HepG2 (cell line): ENCODE results near the gene N4BP2. TPM values are rescaled to one million over a fixed set of nuclear protein-coding genes. Genes with fewer than 3 reads are reported as not detected.
"Not testable (repeated sequence)": the region's sequence is repeated elsewhere in the genome, so short reads cannot be mapped to it uniquely, and the experiment has no call there.

Experiments used
- ATAC-seq: fragments of 200-7000 bp; cut with Tn5 transposase; 3 replicates; pipeline ENCODE4 v1.9.1; 2020; ENCODE audit warnings: mild to moderate bottlenecking, moderate library complexity
- BruUV-seq: library from RNA; stranded (reverse); fragments of 400-500 nt; replicated peaks from 2 replicates; lab custom pipeline; 2021; lab: Mats Ljungman, UMichigan
- CTCF ChIA-PET: fragments of 300-600 bp; formaldehyde crosslinking; extraction: SDS; loops from one replicate; lab custom pipeline; 2021; ENCODE audit warnings: low total read pairs, inconsistent platforms, low intra/inter-chr PET ratio; lab: Yijun Ruan, JAX
- POLR2A ChIA-PET: fragments of 350-600 bp; sonication (Branson Sonifier 250); formaldehyde crosslinking; loops from one replicate; lab custom pipeline; 2020; ENCODE audit warnings: antibody characterized with exemption, inconsistent platforms; lab: Yijun Ruan, JAX
- DNase-seq: peaks from one replicate; pipeline ENCODE4 v3.0.0-alpha.2; 2015; ENCODE audit warnings: low spot score
- FAIRE-seq: peaks from 3 replicates; lab custom pipeline; 2011; peaks lifted over from hg19 to GRCh38; lab: Jason Lieb, UNC
- H2AFZ ChIP-seq: one replicate; pipeline ENCODE4 v1.6.1; 2011; ENCODE audit warnings: low read length, inconsistent platforms
- H3K27ac ChIP-seq: fragments of 300-600 bp; 3 replicates; pipeline ENCODE4 v1.8.0; 2011; ENCODE audit warnings: mixed run types, mild to moderate bottlenecking, mixed read lengths, low read length, inconsistent platforms; ENCODE audit not compliant: insufficient read depth; ENCODE audit errors: extremely low read length
- H3K27me3 ChIP-seq, 2 experiments: fragments of 200-600 bp in 1 of 2; 2 replicates in 1 of 2; 3 replicates in 1 of 2; pipeline versions ENCODE4 v1.6.0 to v1.8.0; 2011; ENCODE audit warnings: low read length in 2 of 2, mild to moderate bottlenecking in 2 of 2, moderate library complexity in 2 of 2, inconsistent platforms in 1 of 2; ENCODE audit not compliant: insufficient read depth in 2 of 2, control insufficient read depth in 1 of 2
- H3K36me3 ChIP-seq, 2 experiments: fragments of 200-600 bp in 1 of 2; replicated peaks in 1 of 2; 2 replicates in 1 of 2; 3 replicates in 1 of 2; pipeline versions ENCODE4 v1.5.1 to v1.8.0; 2011; ENCODE audit warnings: low read length in 2 of 2, inconsistent platforms in 1 of 2; ENCODE audit not compliant: insufficient read depth in 2 of 2, control insufficient read depth in 1 of 2
- H3K4me1 ChIP-seq: 2 replicates; pipeline ENCODE4 v1.5.1; 2012; ENCODE audit warnings: low read length, inconsistent platforms; ENCODE audit not compliant: insufficient read depth
- H3K4me2 ChIP-seq: 2 replicates; pipeline ENCODE4 v1.6.0; 2011; ENCODE audit warnings: low read depth, low read length, inconsistent platforms
- H3K4me3 ChIP-seq, 3 experiments: fragments of 200-600 bp in 1 of 3; sonication (generic), shearing (Covaris generic) in 1 of 3; replicated peaks in 1 of 3; 2 replicates each; pipeline ENCODE4 v1.5.1; 2011 to 2016; ENCODE audit warnings: low read length in 3 of 3, inconsistent platforms in 2 of 3, low read depth in 2 of 3, mild to moderate bottlenecking in 2 of 3, control low read depth in 1 of 3, mixed read lengths in 1 of 3; ENCODE audit not compliant: insufficient read depth in 1 of 3
- H3K79me2 ChIP-seq: one replicate; pipeline ENCODE4 v1.6.1; 2011; ENCODE audit warnings: low read length, inconsistent platforms; ENCODE audit not compliant: insufficient read depth
- H3K9ac ChIP-seq: 2 replicates; pipeline ENCODE4 v1.6.0; 2011; ENCODE audit warnings: mild to moderate bottlenecking, low read depth, low read length, inconsistent platforms; ENCODE audit not compliant: insufficient read depth
- H3K9me3 ChIP-seq: 2 replicates; pipeline ENCODE4 v1.5.1; 2012; ENCODE audit warnings: mild to moderate bottlenecking, low read length
- H4K20me1 ChIP-seq: 2 replicates; pipeline ENCODE4 v1.6.0; 2011; ENCODE audit warnings: inconsistent platforms, mild to moderate bottlenecking, low read length, moderate library complexity; ENCODE audit not compliant: insufficient read depth
- WGBS: methylation state at CpG from one replicate; pipeline ENCODE4 v1.1.6; 2017; ENCODE audit warnings: low lambda C conversion rate; 5-methylcytosine and 5-hydroxymethylcytosine counted together
- in situ Hi-C: cut with HindIII; loops from 2 replicates; pipeline ENCODE4 v1.10.0; 2017; ENCODE audit warnings: low pct_unique_long_range_greater_than_20kb; ENCODE audit not compliant: extremely low pct_ligation_motif_present
- intact Hi-C: fragments of 100-400 bp; cut with micrococcal nuclease; formaldehyde crosslinking; loops from one replicate; pipeline ENCODE4 v1.10.0; 2022; ENCODE audit not compliant: unreplicated experiment
- polyA plus RNA-seq, 8 experiments: library from polyadenylated mRNA; depleted of rRNA in 3 of 8; stranded (reverse) in 7 of 8; unstranded in 1 of 8; fragments of >200 nt; fragmentation: Illumina TruSeq in 4 of 8; extraction: Trizol in 4 of 8; gene quantifications; 2 replicates each; pipeline versions ENCODE4 v1.2.1 to v1.2.3, GENCODE V29; 2011 to 2016; ENCODE audit warnings: low read depth in 4 of 8, missing spikeins in 1 of 8, mixed read lengths in 1 of 8; ENCODE audit not compliant: insufficient read depth in 1 of 8
- total RNA-seq, 5 experiments: library from RNA; depleted of rRNA; stranded (reverse); fragments of >200 nt; fragmentation: Illumina TruSeq; extraction: Trizol; gene quantifications; 2 replicates each; pipeline ENCODE4 v1.2.3, GENCODE V29; 2016; ENCODE audit warnings: low read depth in 1 of 5
- TF ChIP-seq, protein P1 (sequence below): sonication (generic); formaldehyde crosslinking; IDR thresholded peaks from 2 replicates; pipeline ENCODE4 v1.4.0; 2020; ENCODE audit warnings: mild to moderate bottlenecking, missing genetic modification reagents

Gene N4BP2
- total and polyA plus RNA-seq, 2 of the 13 experiments (the other 11 are each of a cell fraction or from before 2014, with no cell fraction given) = 5.6 to 12.9 TPM

DNA sequence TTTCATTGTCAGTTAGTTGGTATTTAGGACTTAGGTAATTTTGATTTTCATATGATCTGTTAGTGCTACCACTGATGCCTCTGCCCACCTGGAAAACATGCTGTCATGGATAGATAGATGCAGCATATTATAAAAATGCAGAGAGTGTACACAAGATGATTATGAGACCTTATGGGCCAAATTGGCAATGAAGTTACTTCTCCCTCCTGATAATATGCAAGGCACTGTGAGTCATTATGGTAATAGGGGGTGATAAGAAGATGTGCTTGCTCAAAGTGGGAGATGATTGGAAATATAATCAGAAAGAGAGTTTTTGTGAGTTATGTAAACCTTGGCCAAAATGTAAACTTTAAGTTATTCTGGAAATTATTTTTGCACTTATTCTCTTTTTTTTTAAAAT, 83.5 kb downstream of the N4BP2 start (continued):
- TF ChIP-seq, protein P1, sequence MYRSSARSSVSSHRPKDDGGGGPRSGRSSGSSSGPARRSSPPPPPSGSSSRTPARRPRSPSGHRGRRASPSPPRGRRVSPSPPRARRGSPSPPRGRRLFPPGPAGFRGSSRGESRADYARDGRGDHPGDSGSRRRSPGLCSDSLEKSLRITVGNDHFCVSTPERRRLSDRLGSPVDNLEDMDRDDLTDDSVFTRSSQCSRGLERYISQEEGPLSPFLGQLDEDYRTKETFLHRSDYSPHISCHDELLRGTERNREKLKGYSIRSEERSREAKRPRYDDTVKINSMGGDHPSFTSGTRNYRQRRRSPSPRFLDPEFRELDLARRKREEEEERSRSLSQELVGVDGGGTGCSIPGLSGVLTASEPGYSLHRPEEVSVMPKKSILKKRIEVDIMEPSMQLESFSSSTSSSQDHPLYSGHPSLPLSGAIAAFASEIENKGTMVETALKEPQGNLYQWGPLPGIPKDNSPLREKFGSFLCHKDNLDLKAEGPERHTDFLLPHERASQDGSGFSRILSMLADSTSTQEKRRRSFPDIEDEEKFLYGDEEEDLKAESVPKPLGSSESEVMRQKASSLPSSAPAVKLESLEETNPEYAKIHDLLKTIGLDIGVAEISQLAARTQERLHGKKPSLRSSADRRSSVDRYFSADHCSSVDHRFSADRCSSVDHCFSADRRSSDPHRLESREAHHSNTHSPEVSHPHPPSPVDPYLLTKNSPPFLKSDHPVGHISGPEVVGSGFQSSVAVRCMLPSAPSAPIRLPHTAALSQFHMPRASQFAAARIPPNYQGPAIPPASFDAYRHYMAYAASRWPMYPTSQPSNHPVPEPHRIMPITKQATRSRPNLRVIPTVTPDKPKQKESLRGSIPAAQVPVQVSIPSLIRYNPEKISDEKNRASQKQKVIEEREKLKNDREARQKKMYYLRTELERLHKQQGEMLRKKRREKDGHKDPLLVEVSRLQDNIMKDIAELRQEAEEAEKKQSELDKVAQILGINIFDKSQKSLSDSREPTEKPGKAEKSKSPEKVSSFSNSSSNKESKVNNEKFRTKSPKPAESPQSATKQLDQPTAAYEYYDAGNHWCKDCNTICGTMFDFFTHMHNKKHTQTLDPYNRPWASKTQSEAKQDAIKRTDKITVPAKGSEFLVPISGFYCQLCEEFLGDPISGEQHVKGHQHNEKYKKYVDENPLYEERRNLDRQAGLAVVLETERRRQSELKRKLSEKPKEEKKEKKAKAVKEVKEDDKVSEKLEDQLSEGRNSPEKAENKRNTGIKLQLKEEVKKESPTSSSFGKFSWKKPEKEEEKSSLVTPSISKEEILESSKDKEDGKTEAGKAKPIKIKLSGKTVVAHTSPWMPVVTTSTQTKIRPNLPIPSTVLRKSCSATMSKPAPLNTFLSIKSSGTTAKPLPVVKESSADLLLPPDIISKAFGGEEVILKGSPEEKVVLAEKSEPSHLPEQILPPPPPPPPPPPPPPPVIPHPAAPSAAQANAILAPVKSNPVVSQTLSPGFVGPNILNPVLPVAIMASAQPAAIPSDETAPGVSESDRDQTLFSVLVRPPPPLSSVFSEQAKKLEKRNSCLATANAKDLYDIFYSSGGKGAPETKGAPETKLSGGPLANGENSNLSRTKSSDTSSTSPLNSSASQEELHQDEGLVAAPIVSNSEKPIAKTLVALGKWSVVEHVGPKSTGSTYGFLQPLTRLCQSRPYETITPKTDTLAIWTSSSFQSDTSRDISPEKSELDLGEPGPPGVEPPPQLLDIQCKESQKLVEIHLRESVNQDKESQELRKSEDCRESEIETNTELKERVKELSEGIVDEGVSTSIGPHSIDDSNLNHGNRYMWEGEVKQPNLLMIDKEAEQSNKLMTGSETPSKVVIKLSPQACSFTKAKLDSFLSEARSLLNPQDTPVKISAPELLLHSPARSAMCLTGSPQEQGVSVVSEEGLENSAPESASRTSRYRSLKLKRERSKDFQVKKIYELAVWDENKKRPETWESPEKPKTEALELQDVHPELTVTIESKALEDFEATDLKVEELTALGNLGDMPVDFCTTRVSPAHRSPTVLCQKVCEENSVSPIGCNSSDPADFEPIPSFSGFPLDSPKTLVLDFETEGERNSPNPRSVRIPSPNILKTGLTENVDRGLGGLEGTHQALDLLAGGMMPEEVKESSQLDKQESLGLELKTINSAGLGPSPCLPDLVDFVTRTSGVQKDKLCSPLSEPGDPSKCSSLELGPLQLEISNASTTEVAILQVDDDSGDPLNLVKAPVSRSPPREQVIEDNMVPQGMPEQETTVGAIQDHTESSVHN (CRISPR knock-in tag) = no peak
- TF ChIP-seq, all 625 proteins: peak for 0

DNA sequence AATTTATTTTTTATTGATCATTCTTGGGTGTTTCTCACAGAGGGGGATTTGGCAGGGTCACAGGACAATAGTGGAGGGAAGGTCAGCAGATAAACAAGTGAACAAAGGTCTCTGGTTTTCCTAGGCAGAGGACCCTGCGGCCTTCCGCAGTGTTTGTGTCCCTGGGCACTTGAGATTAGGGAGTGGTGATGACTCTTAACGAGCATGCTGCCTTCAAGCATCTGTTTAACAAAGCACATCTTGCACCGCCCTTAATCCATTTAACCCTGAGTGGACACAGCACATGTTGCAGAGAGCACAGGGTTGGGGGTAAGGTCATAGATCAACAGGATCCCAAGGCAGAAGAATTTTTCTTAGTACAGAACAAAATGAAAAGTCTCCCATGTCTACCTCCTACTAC, 83.9 kb downstream of the N4BP2 start:
- H3K9me3 ChIP-seq, H3K4me3 ChIP-seq, H2AFZ ChIP-seq, intact Hi-C loops, H3K27me3 ChIP-seq, DNase-seq, H3K4me1 ChIP-seq, FAIRE-seq, POLR2A ChIA-PET, H3K79me2 ChIP-seq, CTCF ChIA-PET, H4K20me1 ChIP-seq, H3K27ac ChIP-seq, BruUV-seq, ATAC-seq, H3K4me2 ChIP-seq, in situ Hi-C loops, H3K9ac ChIP-seq: not testable (repeated sequence)
- H3K36me3 ChIP-seq = peaks cover 9 to 19% of the 10 kb centered on the region in 2 experiments; a peak in 4 of 5 replicates
- WGBS = 57% methylated on average over 4 of the region's 4 CpGs
